Cardiac fibroblast (primary cell): Measurements from ENCODE around the gene C1QC.

ENCODE experiments used
- DNase-seq, 2 donors: peaks; one replicate each; pipeline versions ENCODE4 v3.0.0 to v3.0.0-alpha.2; 2010; ENCODE audit warnings: low read depth in 2 of 2
- H3K4me3 ChIP-seq, 2 donors: replicated peaks in 1 of 2; 1 replicate in 1 of 2; 2 replicates in 1 of 2; pipeline ENCODE4 v1.5.1; 2011; ENCODE audit warnings: low read depth in 2 of 2, low read length in 2 of 2, mild to moderate bottlenecking in 2 of 2, moderate library complexity in 1 of 2
- CTCF ChIP-seq: IDR thresholded peaks from one replicate; pipeline ENCODE4 v1.5.1; 2011; ENCODE audit warnings: low read depth, mild to moderate bottlenecking, low read length, inconsistent platforms

Gene C1QC

GRCh38 chr1:22600071-22600816 lies 43.2 kb upstream of the C1QC start:
- no peak overlapping the region for H3K4me3 ChIP-seq
- DNase-seq: no peak
- TF ChIP-seq CTCF: no peak

- TF ChIP-seq CTCF: no peak
- no peak for DNase-seq
- H3K4me3 ChIP-seq: no peak overlapping the region
Observed at GRCh38 chr1:22600817-22601605, 42.4 kb upstream of the C1QC start.

GRCh38 chr1:22601610-22602009 lies 41.8 kb upstream of the C1QC start:
- no peak for TF ChIP-seq CTCF
- no peak overlapping the region for H3K4me3 ChIP-seq

GRCh38 chr1:22602060-22602740 lies 41.2 kb upstream of the C1QC start:
- H3K4me3 ChIP-seq: no peak overlapping the region
- no peak for DNase-seq
- no peak for TF ChIP-seq CTCF

More at GRCh38 chr1:22601610-22602009, 41.8 kb upstream of the C1QC start:
- no peak for DNase-seq

GRCh38 chr1:22606161-22606560 lies 37.3 kb upstream of the C1QC start:
- no peak for TF ChIP-seq CTCF
- no peak for DNase-seq
- H3K4me3 ChIP-seq: no peak overlapping the region

- TF ChIP-seq CTCF: no peak
- H3K4me3 ChIP-seq: no peak overlapping the region
- no peak for DNase-seq
Observed at GRCh38 chr1:22607154-22607553, 36.3 kb upstream of the C1QC start.
